HG02798 (cell line): Measurements from ENCODE around the gene SRRM1.
"Not testable (repeated sequence)": the region's sequence is repeated elsewhere in the genome, so short reads cannot be mapped to it uniquely, and the experiment has no call there.

Experiments used
- ATAC-seq: cut with Tn5 transposase; IDR thresholded peaks from one replicate; pipeline ENCODE4 v1.9.1; 2021; ENCODE audit warnings: mild to moderate bottlenecking; ENCODE audit not compliant: unreplicated experiment, poor library complexity

SRRM1 gene

DNA sequence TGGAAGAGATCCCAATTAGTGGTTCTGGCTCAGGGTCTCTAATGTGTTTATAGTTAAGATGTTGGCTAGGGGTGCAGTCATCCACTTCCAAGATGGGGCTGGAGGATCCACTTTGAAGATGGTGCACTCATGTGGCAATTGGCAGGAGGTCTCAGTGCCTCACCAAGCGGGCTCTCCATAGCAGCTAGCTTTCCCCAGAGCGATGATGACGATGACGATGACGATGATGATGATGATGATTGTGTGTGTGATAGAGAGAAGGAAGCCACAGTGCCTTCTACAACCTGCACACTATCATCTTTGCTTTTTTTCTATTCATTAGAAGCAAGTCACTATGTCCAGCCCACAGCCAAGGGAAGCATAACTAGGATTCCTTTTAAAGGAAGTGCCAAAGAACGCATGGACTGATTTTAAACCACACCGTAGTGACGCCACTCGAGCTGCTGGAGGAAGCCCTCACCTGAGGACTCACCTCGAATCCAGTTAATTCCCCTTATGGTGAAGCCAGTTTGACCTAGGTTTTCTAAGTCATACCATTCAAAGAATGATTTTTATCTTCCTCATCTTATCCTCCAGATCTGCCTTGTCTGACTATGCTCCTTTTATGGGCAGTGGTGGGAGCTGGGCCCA is 49.4 kb downstream of the SRRM1 start:
- no peak for ATAC-seq

DNA sequence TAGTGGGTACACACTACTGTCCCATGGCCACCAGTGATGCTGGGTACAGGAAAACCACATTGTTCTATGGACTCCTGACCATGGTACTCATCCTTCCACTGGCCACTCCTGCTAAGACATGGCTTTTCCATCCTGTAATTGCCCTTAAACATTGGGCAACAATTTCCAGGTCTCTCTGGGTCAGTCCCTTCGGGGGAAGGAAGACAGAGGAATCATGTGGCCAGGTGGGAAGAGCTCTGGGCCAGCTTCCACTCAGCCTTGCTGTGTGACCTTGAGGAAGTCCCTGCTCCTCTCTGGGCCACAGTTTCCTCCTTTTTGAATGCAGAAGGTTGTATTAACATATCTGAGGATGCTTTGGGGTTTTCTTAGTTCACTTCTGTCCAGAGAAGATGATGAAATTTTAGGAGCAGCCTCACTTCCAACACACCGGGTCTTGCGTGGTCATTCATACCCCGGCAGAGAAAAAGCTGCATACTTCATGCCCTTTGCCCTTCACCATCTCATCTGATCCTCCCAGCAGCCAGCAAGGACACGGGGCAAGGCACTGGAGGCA is 50.8 kb downstream of the SRRM1 start:
- ATAC-seq: no peak

DNA sequence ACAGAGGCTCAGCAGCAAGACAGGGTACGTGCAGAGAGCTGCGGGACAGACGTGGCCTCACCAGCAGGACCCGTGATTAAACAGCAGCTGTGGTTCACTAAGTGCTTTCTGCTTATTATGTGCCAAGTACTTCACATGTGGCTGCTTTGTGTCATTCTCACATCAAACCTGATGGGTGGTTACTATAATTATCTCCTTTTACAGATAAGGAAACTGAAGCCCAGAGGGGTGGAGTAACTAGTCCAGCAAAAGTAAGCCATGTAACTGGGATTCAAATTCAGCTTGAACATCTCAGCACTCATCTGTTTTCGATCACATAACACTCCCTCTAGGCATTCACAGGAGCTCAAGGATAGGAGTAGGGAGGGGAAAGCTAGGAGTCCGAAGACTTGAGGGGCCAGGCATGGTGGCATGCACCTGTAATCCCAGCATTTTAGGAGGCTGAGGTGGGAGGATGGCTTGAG is 51.3 kb downstream of the SRRM1 start:
- no peak for ATAC-seq

DNA sequence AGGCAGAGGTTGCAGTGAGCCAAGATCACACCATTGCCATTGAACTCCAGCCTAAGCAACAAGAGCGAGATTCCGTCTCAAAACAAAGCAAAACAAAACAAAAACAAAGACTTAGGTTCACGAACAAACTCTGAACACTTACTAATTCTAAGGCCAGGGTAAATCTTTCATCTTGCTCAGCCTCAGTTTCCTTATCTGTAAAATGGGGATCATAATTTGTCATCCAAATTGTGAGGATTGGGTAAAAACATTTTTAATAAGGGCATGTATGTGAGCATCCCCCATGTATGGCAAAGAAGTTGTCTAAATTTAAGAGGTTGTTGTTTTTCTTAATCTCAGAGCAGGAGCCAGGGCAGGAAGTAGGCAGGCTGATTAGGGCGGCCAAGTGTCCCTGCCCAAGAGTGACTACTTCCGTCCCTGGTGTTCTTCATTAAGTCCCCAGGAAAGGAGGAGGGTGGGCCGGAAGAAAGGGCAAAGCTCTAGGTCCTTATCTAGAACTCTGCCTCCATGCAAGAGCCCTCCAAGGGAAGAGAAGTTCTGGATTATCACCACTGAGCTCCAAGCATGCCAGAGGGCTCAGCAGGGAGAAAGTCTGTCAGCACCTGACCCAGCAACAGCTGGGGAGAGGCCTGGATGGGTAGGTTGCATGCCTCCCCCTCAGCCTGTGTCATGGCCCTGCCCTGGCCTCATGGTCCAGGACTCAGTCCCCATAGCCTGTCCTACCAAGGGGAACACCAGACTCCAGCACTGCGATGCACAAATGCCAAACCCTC is 52.3 kb downstream of the SRRM1 start:
- ATAC-seq: no peak

DNA sequence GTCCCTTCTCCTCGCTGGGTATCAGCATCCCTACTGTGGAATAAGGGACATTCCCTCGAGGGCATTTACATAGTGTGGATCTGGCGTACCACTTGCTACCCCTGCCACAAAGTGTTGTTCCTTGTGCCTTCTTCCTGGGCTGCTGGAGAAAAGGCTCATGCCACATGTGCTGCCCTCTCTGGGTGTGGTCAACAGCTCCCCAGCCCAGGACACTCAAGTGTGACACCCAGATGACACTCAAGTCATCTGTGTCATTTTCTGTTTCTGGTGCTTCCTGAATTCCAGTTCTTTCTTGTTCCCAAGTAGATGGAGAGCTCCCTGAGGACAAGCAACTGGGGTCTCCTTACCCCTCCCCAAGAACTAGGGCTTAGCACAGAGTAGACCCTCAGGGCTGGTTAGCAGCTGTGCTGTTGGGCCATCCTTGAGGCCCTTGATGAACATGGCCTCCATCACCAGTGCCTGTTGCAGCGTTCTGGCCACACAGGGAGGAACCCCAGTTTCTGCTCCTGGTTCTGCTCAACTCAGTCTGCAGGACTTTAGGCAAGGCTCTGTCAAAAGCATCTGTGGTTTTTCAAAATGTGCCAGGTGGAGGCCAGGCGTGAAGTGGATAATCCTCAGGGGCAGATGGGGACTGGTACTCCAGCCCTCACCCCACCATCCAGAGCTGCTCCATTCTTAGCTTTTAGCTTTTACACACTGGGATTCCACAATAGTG is 53.1 kb downstream of the SRRM1 start:
- ATAC-seq: no peak

DNA sequence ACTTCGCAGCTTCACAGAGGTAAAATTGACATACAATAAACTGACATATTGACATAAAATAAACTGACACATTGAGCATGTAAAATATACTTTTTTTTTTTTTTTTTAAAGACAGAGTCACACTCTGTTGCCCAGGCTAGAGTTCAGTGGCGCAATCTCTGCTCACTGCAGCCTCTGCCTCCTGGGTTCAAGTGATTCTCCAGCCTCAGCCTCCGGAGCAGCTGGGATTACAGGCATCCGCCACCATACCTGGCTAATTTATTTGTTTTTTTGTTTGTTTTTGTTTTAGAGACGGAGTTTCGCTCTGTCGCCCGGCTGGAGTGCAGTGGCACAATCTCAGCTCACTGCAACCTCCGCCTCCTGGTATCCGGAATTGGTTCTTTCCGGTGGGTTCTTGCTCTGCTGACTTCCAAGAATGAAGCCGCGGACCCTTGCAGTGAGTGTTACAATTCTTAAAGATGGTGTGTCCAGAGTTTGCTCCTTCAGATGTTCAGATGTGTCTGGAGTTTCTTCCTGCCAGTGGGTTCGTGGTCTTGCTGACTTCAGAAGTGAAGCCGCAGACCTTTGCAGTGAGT is 53.7 kb downstream of the SRRM1 start:
- no peak for ATAC-seq

DNA sequence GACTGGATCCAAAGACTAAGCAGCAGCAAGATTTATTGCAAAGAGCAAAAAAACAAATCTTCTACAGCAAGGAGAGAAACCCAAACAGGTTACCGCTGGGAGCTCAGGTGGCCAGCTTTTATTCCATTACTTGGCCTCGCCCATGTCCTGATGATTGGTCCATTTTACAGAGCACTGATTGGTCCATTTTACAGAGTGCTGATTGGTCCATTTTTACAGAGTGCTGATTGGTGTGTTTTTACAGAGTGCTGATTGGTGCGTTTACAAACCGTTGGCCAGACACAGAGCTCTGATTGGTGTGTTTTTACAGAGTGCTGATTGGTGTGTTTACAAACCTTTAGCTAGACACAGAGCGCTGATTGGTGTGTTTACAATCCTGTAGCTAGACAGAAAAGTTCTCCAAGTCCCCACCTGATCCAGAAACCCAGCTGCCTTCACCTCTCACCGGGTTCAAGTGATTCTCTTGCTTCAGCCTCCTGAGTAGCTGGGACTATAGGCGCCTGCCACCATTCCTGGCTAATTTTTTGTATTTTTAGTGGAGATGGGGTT is 54.4 kb downstream of the SRRM1 start:
- not testable (repeated sequence) for ATAC-seq

DNA sequence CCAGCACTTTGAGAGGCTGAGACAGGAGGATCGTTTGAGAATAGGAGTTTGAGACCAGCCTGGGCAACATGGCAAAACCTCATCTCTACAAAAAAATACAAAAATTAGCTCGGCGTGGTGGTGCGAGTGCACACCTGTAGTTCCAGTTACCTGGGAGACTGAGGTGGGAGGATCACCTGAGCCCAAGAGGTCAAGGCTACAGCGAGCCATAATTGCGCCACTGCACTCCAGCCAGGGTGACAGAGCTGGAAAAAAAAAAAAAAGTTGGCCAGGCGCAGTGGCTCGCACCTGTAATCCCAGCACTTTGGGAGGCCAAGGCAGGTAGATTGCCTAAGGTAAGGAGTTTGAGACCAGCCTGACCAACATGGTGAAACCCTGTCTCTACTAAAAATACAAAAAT is 55.2 kb downstream of the SRRM1 start:
- ATAC-seq: not testable (repeated sequence)

DNA sequence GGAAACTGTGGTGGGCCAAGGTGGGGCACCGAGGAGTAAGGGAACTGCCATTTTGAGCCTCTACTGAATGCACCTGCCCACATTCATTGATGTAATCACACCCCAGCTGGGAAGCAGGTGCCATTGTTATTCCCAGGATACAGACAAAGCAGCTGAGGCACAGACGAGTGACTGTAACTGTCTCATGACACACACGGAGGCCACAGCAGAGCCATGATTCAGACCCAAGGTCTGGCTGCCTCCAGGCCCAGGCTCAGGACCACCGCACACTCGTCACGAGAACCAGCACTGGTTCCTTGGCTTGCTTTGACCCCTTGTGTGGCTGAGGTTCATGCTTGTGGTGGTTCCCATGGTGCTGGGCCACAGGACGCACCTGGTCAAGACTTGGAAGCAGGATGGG is 56.5 kb downstream of the SRRM1 start:
- ATAC-seq: no peak

DNA sequence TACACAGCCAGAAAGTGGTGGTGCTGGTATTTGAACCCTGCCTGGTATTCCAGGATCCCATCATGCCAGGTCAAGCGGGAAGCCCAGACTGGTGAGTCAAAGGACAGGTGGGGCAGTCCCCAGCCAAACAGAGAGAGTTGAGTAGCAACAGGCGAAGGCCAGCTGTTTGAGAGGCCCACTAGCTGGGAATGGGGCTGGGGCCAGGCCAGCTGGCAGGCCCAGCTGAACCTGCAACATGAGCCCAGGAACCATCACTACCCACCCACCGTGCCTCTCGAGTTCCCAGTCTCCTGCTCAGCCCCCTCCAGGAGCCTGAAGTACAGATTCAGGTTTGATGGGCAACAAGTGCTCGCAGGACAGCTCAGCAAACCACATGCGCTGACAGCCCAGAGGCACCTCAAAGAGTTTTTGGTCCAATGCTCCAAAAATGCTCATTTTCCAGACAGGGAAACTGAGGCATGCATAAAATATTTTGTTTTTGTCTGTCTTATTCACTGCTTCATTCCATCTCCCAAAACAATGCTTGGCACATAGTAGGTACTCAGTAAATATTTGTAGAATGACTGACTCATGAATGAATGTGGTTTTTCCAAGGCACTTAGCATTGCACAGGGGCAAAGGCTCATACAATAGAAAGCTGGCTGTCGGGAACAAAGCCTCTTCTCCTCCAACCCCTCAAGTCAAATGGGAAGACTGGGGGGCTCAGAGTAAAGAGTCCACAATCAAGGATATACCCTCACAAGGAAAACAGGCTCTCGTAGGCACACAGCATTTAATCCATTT is 59.6 kb downstream of the SRRM1 start:
- ATAC-seq: no peak

DNA sequence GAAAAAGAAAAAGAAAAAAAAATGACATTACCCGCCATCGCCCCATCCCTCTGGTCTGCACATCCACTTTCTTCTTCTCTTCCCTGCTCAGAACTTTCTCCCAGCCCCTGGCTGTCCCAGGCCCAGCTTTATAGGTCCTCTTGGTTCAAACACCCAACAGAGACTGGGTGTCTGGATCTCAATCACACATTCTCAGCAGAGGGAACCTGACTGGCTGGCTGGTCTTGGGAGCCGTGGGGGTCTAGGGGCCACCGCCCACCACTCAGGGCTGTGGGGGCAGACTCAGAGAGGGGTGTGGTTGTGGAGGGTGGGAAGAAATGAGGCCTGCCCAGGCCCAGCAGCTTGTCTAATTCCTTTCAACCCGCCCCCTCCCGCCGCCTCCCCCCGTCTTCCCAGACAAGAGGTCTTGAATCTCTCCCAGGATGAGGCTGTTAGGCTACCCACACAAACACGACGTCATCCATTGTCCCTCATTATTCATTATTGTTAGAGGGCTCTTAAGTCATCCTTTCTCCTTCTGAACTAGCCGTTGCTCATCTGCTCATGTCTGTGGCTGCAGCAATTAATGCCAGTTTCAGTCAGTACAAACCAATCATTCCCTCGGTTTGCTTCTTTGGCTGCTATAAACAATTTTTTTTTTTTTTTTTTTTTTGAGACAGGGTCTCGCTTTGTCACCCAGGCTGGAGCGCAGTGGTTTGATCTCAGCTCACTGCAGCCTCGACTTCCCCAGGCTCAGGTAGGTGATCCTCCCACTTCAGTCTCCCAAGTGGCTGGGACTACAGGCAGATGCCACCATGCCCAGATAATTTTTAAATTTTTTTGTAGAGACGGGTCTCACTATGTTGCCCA is 61.5 kb downstream of the SRRM1 start:
- ATAC-seq: no peak

DNA sequence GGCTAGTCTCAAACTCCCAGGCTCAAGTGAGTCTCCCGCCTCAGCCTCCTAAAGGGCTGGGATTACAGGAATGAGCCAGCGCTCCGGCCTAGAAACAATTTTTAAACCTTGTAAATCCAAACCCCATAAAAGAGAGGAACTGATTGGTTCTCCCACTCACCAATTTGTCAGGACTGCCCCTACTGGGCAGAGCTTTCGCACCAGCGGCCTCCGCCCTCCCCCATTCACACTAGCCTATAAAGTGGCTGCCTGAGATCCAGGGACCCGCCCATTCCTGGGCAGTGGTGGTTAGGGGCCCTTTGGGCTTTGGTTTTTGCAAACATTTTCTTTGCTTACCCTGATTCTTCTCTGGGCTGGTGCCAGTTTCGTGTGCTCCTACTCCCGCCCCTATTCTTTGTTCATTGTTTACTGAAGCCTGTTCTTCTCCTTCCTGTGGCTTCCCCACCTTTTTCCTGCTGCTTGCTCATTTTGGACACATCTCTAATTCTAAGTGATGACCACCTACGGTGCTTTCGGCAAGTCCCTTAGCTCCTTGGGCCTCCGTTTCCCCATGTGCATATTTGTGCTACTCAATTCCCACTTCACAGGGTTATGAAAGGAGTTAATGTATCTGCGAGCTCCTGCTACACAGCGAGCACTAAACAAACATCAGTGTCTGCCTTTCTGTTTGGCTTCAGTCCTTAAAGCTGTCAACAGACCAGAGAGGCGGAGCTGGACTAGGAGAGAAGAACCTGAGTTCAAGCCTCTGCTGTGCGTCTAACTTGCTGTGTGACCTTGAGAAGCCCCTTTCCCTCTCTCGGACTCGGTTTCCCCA is 62.4 kb downstream of the SRRM1 start:
- peak; percentile 69 for ATAC-seq

DNA sequence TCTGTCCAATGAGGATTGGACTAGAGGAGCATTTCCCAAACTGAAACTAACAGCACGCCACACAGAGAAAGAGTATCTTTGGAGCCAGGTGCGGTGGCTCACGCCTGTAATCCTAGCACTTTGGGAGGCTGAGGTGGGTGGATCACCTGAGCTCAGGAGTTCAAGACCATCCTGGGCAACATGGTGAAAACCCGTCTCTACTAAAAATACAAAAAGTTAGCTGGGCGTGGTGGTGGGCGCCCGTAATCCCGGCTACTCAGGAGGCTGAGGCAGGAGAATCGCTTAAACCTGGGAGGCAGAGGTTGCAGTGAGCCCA is 62.9 kb downstream of the SRRM1 start:
- ATAC-seq: not testable (repeated sequence)

DNA sequence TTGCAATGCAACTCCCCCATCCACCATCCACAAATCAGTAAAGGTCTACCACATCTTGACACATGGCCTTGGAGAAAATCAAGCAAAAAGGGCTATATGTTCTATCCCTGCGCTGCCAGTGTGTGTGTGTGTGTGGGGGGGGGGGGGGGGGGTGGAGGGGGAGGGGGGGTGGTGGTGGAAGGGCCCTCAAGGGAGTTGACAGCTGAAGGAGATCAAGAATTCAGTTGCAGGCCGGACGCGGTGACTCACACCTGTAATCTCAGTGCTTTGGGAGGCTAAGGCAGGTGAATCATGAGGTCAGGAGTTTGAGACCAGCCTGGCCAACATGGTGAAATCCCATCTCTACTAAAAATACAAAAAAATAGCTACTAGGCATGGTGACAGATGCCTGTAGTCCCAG is 64.6 kb downstream of the SRRM1 start:
- ATAC-seq: no peak

DNA sequence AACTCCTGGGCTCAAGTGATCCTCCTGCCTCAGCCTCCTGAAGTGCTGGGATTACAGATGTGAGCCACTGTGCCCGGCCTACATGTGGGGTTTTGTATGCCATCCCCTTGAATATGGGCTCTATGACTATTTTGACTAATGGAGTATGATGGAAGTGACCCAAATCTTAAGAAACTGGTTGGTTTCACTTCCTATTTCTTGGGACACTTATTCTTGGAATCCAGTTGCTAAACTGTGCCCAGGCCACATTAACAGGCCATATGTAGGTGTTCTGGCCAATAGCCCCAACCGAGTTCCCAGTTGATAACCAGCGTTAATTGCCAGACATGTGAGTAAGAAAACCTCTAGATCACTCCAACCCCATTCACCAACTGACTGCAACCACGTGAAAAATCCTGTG is 65.8 kb downstream of the SRRM1 start:
- ATAC-seq: no peak

DNA sequence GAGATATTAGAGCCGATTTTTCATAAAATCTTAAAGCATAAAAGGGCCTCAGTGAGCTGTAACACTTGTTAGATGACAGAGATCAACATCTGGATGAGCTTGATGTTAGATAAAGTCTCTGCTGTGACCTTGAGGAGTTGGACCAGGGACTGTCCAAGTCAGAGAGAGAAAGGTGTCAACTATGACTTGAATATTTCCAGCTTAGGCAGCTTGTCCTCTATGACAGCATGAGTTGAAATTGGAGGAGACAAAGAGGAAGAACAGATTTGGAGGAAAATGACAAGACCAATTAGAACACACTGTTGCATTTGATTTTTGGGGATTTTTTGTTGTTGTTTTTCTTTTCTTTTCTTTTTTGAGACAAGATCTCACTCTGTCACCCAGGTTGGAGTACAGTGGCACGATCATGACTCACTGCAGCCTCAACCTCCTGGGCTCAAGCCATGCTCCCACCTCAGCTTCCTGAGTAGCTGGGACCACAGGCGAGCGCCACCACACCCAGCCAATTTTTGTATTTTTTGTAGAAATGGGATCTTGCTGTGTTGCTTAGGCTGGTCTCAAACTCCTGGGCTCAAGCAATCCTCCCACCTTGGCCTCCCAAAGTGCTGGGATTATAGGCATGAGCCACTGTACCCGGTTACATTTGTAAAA is 66.8 kb downstream of the SRRM1 start:
- ATAC-seq: no peak

DNA sequence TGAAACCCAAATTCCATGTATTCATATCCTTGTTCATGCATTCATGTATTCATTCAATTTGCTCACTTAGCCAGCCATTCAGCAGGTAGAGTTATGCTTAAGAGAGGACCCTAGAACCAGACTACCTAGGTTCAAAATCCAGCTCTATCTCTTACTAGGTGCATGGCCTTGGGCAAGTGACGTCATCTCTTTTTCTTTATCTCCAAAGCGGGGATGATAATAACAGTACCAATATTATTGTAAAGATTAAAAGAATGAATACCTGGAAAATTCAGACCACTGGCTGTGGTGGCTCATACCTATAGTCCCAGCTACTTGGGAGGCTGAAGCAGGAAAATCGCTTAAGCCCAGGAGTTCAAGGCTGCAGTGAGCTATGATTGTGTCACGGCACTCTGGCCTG is 68.2 kb downstream of the SRRM1 start:
- no peak for ATAC-seq

DNA sequence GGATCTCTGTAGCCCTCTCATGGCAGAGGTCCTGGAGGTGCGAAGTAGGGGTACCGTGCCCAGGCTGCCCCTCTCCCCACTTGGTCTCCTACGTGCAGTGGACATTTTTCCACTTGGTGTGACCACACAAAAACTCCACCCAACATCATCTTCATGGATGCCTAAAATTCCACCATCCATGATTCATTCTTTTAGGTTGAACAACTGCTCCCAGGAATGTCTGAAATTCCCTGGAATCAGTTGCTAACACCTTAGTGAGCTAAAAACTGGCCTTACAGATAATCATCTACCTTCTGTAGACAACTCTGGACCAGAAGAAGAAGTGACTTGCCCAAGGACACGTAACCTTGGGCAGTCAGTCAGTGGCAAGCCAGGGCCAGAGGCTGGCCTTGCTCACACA is 70.1 kb downstream of the SRRM1 start:
- no peak for ATAC-seq
